ENCODE results near the gene PACS1.
"Not testable (repeated sequence)": the region's sequence is repeated elsewhere in the genome, so short reads cannot be mapped to it uniquely, and the experiment has no call there.

The PACS1 gene

DNA sequence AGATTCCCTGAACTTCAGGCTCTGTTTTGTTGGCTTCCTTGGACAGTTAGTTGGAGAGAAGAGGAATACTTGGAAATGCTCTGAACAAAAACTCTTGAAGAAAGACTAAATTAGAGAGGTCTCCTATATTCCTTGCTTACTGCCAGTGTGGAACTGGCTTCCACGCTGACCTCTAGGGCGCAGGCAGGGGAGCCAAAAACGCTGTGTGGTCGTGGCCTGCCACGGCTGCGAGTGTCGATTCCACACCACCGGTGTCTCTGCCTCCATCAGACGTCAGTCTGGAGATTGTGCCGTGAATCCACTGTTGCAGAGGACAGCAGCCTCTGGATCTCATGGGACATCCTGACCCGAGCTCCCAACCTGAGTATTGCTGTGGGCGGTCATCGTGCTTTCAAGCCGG lies 160.9 kb downstream of the PACS1 start:
- DNase-seq = no peak

DNA sequence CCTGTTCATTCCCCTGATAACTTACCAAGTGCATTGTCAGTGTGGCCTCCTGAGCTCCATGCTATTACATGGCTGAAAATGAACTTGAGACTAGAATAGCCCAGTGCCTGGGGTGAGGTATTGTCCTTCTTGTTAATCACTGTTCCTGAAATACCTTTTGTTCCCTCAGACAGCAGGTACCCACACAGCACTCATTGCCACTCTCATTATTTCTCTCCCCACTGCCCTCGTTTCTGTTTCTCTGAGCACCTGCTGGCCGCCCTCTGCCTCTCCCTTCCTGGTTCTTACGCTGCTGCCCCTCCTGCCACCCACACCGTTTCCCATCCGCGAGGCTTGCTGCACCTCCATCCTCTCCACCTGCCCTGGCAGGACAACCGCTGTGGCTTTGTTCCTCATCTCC lies 161.5 kb downstream of the PACS1 start:
- DNase-seq = no peak

DNA sequence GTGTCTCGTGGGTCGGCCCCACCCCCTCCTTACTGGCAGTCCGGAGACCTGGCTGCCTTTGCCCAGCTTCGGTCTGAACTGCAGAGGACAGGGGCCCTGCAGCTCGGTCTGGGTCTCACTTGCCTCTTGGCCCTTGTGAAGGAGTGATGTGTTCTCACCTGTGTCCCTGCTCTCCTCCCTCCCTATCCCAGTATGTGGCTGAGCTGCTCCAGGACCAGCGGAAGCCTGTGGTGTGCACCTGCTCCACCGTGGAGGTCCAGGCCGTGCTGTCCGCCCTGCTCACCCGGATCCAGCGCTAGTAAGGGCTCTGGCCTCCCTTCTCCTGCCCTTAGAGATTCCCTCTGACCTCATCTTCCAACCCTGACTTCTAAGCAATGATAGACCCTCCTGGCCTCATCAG lies 162.7 kb downstream of the PACS1 start:
- no peak for DNase-seq

DNA sequence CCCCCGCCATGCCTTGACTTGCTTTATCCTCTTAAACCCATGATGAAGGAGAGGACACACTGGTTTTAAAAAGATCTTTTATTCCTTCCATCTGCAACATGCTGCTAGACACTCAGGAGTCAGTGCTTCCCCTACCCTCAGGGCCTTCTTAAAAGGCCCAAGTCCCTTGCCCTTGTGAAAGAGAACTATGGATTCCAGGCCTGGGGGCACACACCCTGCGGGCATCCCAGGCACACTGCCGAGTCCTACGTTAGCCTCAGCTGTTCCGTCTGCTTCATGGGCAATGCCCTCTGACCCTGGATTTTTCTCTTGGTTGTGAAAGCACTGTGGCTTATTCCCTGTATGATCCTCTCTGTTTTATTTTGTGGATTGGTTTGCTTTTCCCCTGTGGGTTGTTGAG lies 163.2 kb downstream of the PACS1 start:
- DNase-seq = no peak

DNA sequence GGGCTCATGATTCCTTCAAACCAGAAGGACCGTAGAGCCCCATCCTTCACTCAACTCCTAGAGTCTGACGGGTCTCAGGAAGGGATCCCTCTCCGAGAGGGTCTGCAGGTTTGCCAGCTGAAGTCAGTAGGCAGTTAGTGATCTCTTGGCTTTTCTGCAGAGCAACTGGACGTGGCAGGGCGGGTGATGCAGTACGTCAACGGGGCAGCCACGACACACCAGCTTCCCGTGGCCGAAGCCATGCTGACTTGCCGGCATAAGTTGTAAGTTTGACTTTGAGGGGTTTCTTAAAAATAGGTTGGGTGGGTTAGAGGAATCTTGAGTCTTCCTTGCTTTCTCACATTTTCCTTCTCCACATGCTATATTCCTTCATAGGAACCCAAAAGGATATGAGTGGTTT lies 165.1 kb downstream of the PACS1 start:
- no peak for DNase-seq

DNA sequence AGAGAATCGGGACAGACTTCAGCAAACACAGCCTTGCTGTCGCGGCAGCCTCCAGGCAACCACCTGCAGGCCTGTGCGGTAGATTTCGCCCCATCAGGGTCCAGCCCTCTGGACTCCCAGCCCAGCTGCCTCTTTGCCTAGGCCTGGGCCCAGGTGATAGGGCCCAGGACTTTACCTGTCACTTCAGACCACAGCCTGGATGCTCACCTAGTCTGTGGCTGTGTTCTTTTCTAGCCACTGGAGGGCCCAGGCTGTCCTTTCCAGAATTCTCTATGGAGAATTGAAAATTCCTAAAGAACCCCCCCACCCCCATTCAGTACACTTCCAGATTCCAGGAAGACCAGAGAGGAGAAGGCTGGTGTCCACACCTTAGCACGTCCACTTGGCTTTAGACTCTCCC lies 167.8 kb downstream of the PACS1 start:
- DNase-seq = no peak

DNA sequence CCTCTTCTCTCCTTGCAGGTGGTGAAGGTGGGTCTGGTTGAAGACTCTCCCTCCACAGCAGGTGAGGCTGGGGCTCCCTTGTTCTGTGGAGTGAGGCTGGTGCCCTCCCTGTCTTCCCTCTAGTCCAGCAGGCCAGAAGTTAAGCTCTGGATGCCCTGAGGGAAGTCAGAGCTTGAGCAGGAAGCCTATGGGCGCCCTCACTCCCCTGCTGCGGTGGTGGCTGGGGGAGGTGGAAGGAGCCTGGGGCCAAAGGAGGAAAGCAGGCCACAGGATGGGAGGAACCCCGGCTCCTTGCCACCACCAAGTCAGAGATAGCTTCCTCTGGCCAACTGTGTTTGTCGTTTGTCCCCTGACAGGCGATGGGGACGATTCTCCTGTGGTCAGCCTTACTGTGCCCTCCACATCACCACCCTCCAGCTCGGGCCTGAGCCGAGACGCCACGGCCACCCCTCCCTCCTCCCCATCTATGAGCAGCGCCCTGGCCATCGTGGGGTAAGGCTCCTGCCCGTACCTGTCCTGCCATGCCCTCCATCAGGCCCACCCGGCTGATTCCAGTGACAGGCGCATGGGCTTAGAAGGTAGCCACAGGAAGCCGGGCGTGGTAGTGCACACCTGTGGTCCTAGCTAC lies 168.8 kb downstream of the PACS1 start:
- no peak for DNase-seq

DNA sequence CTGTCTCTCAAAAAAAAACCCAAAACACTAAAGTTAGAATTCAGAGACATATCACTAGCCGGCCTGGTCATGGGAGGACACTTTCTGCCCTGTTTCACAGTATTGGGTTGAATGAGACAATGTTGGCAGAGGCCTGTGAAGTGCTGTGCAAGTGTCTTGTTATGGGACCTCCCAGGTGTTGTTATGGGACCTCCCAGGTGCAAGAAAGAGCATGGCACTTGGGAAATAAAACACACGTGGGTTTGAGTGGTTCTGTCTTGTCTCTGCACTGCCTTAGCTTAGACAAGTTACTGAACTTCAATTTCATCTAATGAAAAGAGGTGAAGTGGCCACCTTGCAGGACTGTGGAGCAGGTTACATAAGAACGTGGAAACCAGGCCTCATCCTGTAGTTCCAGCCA lies 169.4 kb downstream of the PACS1 start:
- DNase-seq = no peak

DNA sequence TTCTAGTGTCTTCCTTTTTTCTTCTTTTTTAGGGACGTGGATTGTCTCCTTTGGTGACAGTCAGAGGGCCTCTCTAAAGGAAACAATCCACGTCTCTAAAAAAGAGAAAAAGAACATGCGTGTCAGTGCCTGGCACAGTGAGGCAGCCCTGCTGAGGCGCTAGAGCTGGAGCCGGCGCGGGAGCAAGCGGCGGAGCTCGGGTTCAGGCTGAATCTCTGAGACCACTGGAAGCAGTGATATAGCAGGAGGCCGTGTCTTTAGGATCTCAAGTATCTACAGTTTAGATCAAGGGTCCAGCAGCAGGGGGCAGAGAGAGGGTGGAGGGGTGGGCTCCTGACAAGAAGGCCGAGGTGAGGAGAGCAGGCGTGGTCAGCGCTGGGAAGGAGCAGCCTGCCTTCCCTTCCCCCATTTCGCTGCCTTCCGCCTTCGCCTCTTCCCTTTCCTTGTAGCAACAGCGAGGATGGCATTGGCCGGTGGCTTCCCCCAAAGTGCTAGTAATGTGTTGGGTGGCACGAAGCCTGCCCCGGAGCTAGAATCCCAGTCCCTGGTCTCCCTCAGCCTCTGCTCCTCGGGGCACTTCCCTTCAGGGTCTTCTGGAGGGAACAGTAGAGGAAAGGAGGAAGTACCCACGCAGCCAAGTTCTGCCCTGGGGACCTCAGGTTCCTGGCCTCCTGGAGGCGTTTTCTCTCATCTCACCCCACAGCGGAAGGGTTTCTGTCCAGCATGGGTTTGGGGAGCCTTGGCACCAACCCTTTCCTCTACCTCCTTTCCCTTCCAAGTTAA lies 170.1 kb downstream of the PACS1 start:
- no peak for DNase-seq

DNA sequence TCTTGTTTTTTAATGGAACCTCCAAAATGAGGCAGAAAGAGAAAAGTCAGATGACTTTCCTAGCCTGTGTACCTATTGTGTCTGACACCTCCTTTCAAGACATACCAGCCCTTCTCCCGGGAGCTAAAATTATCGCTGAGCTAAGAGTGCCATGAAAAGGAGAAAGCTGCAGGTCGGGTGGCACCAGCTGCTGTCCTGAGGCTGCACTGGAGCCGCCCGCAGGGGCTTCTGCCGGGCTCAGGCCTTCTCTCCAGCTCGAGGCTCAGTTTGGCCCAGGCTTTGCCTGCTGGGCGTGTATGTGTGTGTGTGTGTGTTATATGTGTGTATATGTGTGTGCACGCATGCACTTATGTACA lies 170.7 kb downstream of the PACS1 start:
- DNase-seq = no peak

DNA sequence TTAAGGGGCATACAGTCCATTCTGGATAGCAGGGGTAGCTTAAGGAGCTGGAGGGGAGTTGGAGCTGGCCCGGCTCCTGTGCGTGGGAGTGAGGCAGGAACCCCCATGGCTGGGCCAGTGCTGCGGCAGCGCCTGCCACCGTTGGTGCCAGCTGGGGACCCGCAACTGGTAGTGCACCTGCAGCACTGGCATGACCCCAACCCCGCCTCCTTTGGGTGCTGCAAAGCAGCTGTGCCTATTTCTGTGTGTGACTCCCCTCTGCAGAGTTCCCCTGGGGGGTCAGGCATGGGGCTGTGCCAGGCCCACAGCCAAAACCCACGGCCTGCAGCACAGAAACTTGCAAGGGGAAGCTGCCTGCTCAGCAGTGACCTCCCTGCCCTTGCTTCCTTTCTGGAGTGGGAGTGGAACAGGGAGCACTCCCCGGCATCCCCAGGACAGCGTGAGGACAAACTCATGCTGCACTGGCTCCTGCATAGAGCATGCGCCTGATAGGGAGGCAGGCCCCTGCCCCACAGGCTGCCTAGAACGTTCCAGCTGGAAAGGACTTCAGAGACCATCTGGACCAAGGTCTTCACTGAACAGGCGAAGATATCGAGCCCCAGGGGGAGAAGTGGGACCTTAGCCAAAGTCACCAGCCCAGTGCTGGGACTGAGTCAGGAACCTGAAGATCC lies 172.2 kb downstream of the PACS1 start:
- no peak for DNase-seq

DNA sequence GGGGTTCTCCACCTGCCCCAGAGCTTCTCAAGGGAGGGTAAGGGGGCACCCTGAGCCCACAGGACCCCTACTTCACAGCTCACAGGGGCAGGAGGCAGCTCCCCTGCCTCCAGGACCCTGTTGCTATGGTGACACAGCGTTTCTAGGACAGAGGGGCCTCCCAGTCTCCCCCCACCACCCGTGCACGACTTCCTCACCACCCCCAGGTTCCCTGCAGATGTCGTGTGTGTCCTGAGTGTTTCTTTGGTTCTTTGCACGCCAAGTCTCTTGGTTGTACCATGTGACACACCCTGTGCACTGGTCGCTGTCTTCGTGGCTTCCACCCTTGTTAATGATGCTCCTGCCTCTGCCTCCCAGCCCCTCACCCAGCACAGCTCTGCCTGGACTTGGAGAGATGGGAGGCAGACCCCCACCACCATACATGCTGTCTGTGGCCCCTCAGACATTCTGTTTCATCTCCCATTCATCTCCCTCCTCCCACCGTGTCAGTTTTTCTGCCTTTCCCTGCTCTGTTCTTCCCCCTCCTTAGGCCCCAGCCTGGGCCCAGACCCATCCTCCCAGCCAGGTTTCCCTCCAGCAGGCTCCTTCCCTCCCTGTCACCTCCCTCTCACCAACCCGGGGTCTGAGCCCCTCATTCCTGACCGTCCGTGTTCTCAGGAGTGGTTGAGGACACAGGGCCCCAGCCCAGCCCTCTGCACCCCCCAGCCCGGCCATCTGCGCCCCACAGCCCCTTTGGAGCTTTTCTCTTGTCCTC lies 173.9 kb downstream of the PACS1 start:
- no peak for DNase-seq

DNA sequence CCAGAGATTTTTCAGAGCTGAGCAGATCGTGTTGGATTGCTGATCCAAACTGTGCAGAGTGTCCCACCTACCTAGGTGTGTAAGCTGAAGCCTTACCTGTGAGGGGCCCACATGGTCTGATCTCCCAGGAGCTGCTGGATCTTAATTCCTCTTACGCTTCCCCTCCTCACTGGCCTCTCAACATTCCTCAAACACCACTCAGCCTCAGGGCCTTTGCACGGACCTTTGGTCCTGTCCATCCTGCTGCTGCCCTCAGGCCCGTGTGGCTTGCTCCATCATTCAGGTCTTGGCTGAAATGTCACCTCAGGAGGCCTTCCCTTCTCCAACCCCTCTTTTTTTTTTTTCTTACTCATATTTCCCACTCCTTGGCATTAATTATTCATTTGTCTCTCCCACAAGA lies 177.2 kb downstream of the PACS1 start:
- no peak for DNase-seq

DNA sequence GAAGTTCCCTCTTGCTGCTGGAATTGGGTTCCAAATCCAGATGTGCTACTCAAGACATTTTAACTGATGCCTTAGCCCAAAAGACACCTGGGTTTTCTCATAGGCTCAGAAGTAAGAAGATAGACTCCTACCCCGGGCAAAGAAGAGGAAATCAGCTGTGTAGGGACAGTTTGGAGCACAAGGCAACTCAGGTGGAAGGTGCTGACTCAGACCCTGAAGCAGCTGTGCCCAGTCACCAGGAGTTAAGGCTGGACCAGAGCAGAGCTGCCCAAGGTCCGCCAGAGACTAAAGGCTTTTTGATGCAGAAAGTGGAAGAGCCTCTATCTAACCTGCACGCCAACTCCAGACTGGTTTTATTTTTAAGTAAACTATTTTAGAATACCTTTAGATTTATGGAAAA lies 177.7 kb downstream of the PACS1 start:
- no peak for DNase-seq

DNA sequence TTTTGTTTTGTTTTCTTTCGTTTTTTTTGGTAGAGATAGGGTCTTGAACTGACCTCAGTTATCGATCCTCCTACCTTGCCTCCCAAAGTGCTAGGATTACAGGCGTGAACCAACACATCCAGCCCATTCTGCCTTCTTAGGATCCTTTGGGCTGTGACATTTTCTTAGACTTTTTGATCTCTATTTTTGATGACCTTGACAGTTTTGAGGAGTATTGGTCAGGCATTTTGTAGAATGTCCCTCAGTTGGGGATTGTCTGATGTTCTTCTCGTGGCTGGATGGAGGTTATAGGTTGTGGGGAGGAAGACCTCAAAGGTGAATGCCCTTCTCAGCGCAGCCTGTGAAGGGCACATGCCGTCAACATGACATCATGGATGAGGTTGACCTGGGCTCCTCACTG lies 178.8 kb downstream of the PACS1 start:
- no peak for DNase-seq

DNA sequence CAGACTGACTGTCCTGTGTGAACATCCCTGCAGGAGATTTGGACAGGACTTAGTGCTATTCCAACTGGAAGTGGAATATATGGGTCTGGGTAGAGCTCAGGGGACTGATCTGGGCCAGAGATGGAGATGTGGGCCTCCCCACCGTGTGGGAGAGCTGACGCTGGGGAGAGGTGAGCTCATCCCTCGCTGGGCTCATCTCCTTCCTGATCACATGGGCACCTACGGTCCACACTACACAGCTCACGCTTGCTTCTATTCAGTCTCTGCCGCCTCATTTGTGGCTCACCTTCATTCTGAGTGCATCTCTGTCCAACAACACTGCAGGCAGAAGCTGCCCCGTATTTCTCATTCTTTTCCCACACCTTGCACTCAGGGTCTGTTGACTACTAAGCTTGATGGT lies 181.7 kb downstream of the PACS1 start:
- DNase-seq = no peak

DNA sequence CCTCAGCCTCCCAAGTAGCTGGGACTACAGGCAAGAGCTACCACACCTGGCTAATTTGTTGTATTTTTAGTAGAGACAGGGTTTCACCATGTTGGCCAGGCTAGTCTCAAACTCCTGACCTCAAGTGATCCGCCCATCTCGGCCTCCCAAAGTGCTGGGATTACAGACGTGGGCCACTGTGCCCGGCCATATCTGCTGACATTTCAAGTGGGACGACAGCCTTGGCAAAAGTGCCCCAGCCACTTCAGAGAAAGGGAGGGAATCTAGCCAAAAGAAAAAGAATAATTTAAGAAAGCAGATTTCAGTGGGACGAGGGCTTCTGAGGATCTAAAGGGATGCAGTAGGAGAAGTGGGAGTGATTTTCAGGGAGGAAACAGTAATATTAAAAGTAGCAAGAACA lies 183.0 kb downstream of the PACS1 start:
- DNase-seq = not testable (repeated sequence)

DNA sequence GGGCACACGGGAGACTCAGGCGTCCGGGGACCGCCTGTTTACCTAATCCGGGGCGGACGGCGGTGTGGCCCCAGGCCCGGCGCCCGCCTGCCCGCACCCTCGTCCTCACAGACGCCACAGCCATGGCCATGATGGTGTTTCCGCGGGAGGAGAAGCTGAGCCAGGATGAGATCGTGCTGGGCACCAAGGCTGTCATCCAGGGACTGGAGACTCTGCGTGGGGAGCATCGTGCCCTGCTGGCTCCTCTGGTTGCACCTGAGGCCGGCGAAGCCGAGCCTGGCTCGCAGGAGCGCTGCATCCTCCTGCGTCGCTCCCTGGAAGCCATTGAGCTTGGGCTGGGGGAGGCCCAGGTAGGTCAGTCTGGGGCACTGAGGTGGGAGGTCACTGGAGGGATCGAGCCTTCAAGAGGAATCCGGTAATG lies 188.4 kb downstream of the PACS1 start:
- DNase-seq = no peak

DNA sequence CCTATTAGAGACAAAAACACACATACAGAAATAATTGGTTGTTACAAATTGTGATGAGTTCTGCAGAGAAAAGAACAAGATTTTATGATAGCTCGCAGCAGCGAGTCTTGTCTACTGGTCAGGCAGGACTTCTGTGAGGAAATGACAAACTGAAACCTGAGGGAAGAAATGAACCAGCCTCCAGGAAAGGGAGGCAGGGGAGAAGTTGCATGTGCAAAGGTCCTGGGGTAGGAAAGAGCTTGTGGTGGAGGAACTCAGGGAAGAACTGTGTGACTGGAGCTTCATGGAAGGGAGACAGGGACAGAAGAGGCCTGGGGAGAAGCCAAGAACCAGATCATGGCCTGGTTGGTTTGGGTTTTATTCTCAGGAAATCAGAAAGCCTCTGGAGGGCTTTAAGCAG lies 189.2 kb downstream of the PACS1 start:
- no peak for DNase-seq

DNA sequence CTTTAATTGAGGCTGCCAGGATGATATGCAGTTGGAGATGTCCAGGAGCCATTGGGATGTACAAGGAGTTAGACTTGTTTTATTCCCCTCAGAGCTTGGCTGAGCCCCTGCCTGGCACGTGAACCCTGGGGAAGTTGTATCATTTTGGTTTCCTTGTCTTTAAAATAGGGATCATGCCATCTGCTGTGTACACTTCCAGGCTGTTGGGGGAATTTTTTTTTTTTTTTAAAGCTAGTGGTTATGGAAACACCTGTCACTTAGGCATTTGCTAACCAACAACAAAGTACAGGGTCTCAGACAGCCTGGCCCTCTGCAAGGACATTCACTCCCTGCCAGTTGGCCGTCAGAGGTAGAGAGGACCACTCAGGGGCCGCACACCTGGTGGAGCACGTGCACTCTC lies 189.9 kb downstream of the PACS1 start:
- no peak for DNase-seq

DNA sequence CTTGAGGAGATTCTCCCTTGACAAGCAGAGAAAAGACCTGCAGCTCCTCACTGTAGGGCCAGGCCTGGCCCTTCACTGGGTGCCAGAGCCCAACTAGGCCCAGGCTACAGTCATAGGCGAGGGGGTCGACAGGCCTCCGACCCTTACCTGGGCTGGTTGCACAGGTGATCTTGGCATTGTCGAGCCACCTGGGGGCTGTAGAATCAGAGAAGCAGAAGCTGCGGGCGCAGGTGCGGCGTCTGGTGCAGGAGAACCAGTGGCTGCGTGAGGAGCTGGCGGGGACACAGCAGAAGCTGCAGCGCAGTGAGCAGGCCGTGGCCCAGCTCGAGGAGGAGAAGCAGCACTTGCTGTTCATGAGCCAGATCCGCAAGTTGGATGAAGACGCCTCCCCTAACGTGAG lies 191.5 kb downstream of the PACS1 start:
- no peak for DNase-seq

DNA sequence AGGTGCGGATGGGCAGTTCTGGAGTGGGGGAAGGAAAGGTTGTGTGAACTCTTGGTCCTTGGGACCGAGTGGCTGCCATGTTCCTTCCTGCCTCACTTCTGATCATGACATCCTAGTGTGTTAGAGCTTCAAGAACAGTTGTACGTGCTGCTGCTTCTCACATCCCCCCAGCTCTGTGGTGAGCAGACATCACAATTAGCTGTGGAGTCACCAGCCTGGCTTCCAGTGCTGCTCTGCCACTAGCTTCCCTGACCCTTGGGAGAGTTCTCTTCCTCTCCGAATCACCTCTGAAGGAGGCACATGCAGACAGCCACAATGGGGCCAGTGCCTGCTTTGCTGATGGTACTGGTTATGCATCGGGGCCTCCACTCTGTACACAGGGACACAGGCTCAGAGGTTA lies 192.1 kb downstream of the PACS1 start:
- DNase-seq = no peak

DNA sequence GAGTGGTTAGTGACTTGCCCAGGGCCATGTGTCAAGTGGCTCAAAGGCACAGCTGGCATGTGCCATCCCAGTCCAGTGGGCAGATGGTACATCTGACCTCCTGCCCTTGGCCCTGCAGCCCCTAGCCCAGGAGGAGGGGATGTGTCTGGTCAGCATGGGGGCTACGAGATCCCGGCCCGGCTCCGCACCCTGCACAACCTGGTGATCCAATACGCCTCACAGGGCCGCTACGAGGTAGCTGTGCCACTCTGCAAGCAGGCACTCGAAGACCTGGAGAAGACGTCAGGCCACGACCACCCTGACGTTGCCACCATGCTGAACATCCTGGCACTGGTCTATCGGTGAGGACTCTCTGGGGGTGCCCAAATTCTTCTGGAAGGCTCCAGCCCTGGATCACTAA lies 192.6 kb downstream of the PACS1 start:
- no peak for DNase-seq

DNA sequence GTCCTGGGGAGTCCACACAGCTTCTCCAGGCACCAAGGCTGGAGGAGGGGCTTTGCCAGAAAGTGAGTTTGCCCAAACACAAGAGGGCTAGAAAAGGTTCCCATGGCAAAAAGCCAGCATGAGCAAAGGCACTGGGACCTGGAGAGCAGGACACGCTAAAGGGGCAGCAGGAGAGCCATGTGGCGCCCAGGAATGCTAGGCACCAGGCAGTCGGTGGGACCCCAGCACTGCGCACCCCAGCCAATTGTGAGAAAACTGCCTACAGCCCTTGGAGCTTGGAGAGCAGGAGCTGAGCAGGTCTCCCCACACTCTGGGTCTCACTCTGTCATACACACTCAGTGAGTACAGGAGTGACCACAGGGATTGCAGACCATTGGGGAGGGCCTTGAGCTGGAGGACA lies 193.2 kb downstream of the PACS1 start:
- DNase-seq = no peak

Data from fibroblast of skin of right biceps (primary cell).